Immature natural killer cell (primary cell): ENCODE results near the gene MTX1. TPM values are rescaled to one million over a fixed set of nuclear protein-coding genes. Genes with fewer than 3 reads are reported as not detected.
"Not testable (repeated sequence)": the region's sequence is repeated elsewhere in the genome, so short reads cannot be mapped to it uniquely, and the experiment has no call there.

Experiments
- DNase-seq, 3 donors: peaks; one replicate each; pipeline ENCODE4 v3.0.0; 2022; ENCODE audit warnings: mixed read lengths in 1 of 3
- H3K27ac Mint-ChIP-seq, 6 donors: one replicate each; pipeline ENCODE4 v1.8.0; 2020; ENCODE audit warnings: mixed read lengths in 6 of 6, mild to moderate bottlenecking in 5 of 6, inconsistent platforms in 4 of 6, moderate library complexity in 3 of 6
- H3K27me3 Mint-ChIP-seq, 3 donors: one replicate each; pipeline ENCODE4 v1.8.0; 2020 to 2021; ENCODE audit warnings: low read depth in 3 of 3, mild to moderate bottlenecking in 3 of 3, mixed read lengths in 3 of 3, moderate library complexity in 3 of 3, inconsistent platforms in 1 of 3
- H3K36me3 Mint-ChIP-seq, 3 donors: one replicate each; pipeline ENCODE4 v1.8.0; 2020; ENCODE audit warnings: mixed read lengths in 3 of 3, inconsistent platforms in 2 of 3, mild to moderate bottlenecking in 2 of 3
- H3K4me1 Mint-ChIP-seq, 2 donors: one replicate each; pipeline ENCODE4 v1.8.0; 2020; ENCODE audit warnings: inconsistent platforms in 2 of 2, mild to moderate bottlenecking in 2 of 2, mixed read lengths in 2 of 2, moderate library complexity in 1 of 2
- H3K4me3 Mint-ChIP-seq, 5 donors: one replicate each; pipeline ENCODE4 v1.8.0; 2020; ENCODE audit warnings: mild to moderate bottlenecking in 5 of 5, mixed read lengths in 5 of 5, inconsistent platforms in 3 of 5, moderate library complexity in 3 of 5
- H3K9me3 Mint-ChIP-seq, 6 donors: one replicate each; pipeline ENCODE4 v1.8.0; 2020; ENCODE audit warnings: mild to moderate bottlenecking in 6 of 6, mixed read lengths in 6 of 6, inconsistent platforms in 4 of 6, moderate library complexity in 3 of 6
- polyA plus RNA-seq, 3 donors: library from polyadenylated mRNA; unstranded; fragments of 300-500 nt; fragmentation: Illumina TruSeq; gene quantifications; one replicate each; pipeline ENCODE4 v1.2.3, GENCODE V29; 2021

The MTX1 gene
- polyA plus RNA-seq, 3 donors from 2014 or later, result 51.1 to 62.6 (median 55.1) TPM

GRCh38 chr1:155218854-155219591, 10.5 kb downstream of the MTX1 start:
- Mint-ChIP-seq H3K27ac (peak overlapping the region; percentile 88 to 98 (median 92)), H3K27me3 (peaks cover 4 to 6% (median 5%) of the 10 kb centered on the region in 3 donors), H3K36me3 (peaks cover 0 to 7% (median 0%) of the 10 kb centered on the region in 3 donors), H3K9me3 (no peaks in the 10 kb centered on the region), H3K4me1 (peaks cover 24 to 29% of the 10 kb centered on the region in 2 donors), H3K4me3 (peak overlapping the region; percentile 66 to 80 (median 79))
- DNase-seq, result peak; percentile 36 to 45 (median 42)

- Mint-ChIP-seq H3K9me3 (no peaks in the 10 kb centered on the region), H3K4me1 (peaks cover 24 to 29% of the 10 kb centered on the region in 2 donors), H3K27ac (peak overlapping the region; percentile 88 to 98 (median 92)), H3K4me3 (peak overlapping the region; percentile 66 to 80 (median 79)), H3K27me3 (peaks cover 4 to 6% (median 5%) of the 10 kb centered on the region in 3 donors), H3K36me3 (peaks cover 0 to 7% (median 0%) of the 10 kb centered on the region in 3 donors)
- peak; percentile 72 to 76 (median 74) for DNase-seq
These were observed 11.1 kb downstream of the MTX1 start for GRCh38 chr1:155219592-155220031.

GRCh38 chr1:155220211-155220965, 11.9 kb downstream of the MTX1 start:
- peak in 2 of 3 donors; percentile 18 to 20 for DNase-seq
- H3K27ac Mint-ChIP-seq, result peak overlapping the region; percentile 88 to 98 (median 92)
- H3K36me3 Mint-ChIP-seq, H3K9me3 Mint-ChIP-seq, H3K27me3 Mint-ChIP-seq: not testable (repeated sequence)
- peak overlapping the region in 2 of 5 donors; percentile 72 to 79 for H3K4me3 Mint-ChIP-seq
- peaks cover 24 to 29% of the 10 kb centered on the region in 2 donors for H3K4me1 Mint-ChIP-seq

- Mint-ChIP-seq H3K36me3 (no peaks in the 10 kb centered on the region), H3K27ac (no peak overlapping the region), H3K27me3 (peaks cover 10 to 18% (median 16%) of the 10 kb centered on the region in 3 donors), H3K9me3 (no peaks in the 10 kb centered on the region), H3K4me3 (no peak overlapping the region), H3K4me1 (peaks cover 47 to 49% of the 10 kb centered on the region in 2 donors)
- DNase-seq, result no peak
These were observed 14.6 kb downstream of the MTX1 start for GRCh38 chr1:155223047-155223446.

- not testable (repeated sequence) for H3K36me3 Mint-ChIP-seq, DNase-seq
These were observed 16.9 kb downstream of the MTX1 start for GRCh38 chr1:155225404-155225759.

GRCh38 chr1:155226188-155226909, 17.9 kb downstream of the MTX1 start:
- DNase-seq, result peak; percentile 79 to 80 (median 79)
- H3K27me3 Mint-ChIP-seq, result peaks cover 7 to 14% (median 12%) of the 10 kb centered on the region in 3 donors
- no peaks in the 10 kb centered on the region for H3K36me3 Mint-ChIP-seq
- H3K4me1 Mint-ChIP-seq, result peaks cover 23 to 25% of the 10 kb centered on the region in 2 donors
- no peaks in the 10 kb centered on the region for H3K9me3 Mint-ChIP-seq
- H3K27ac Mint-ChIP-seq, result peak overlapping the region; percentile 84 to 95 (median 92)
- peak overlapping the region; percentile 76 to 92 (median 87) for H3K4me3 Mint-ChIP-seq

More at GRCh38 chr1:155225404-155225759, 16.9 kb downstream of the MTX1 start:
- Mint-ChIP-seq H3K4me3 (peak overlapping the region in 1 of 5 donors; percentile 15), H3K27me3 (peaks cover 7 to 14% (median 12%) of the 10 kb centered on the region in 3 donors), H3K4me1 (peaks cover 26 to 30% of the 10 kb centered on the region in 2 donors), H3K27ac (peak overlapping the region in 4 of 6 donors; percentile 35 to 84 (median 44))
- H3K9me3 Mint-ChIP-seq, result not testable (repeated sequence)

- H3K27me3 Mint-ChIP-seq, result peaks cover 7 to 14% (median 12%) of the 10 kb centered on the region in 3 donors
- H3K4me3 Mint-ChIP-seq, result peak overlapping the region; percentile 76 to 92 (median 87)
- no peaks in the 10 kb centered on the region for H3K36me3 Mint-ChIP-seq
- peak in 1 of 3 donors; percentile 46 for DNase-seq
- H3K9me3 Mint-ChIP-seq, result no peaks in the 10 kb centered on the region
- peaks cover 23 to 25% of the 10 kb centered on the region in 2 donors for H3K4me1 Mint-ChIP-seq
- H3K27ac Mint-ChIP-seq, result peak overlapping the region; percentile 84 to 95 (median 92)
These were observed 18.4 kb downstream of the MTX1 start for GRCh38 chr1:155226910-155227260.

GRCh38 chr1:155227261-155228095, 19.0 kb downstream of the MTX1 start:
- Mint-ChIP-seq H3K27me3 (peaks cover 7 to 14% (median 12%) of the 10 kb centered on the region in 3 donors), H3K27ac (peak overlapping the region; percentile 84 to 95 (median 92)), H3K4me1 (peaks cover 23 to 25% of the 10 kb centered on the region in 2 donors), H3K36me3 (no peaks in the 10 kb centered on the region), H3K4me3 (peak overlapping the region; percentile 76 to 92 (median 87)), H3K9me3 (no peaks in the 10 kb centered on the region)
- DNase-seq, result peak; percentile 98 to 99 (median 98)

- no peak for DNase-seq
- Mint-ChIP-seq H3K4me3 (peak overlapping the region; percentile 76 to 92 (median 87)), H3K4me1 (peaks cover 23 to 25% of the 10 kb centered on the region in 2 donors), H3K36me3 (no peaks in the 10 kb centered on the region), H3K27me3 (peaks cover 7 to 14% (median 12%) of the 10 kb centered on the region in 3 donors), H3K9me3 (no peaks in the 10 kb centered on the region), H3K27ac (peak overlapping the region; percentile 84 to 95 (median 92))
These were observed 19.6 kb downstream of the MTX1 start for GRCh38 chr1:155228096-155228427.

- not testable (repeated sequence) for H3K9me3 Mint-ChIP-seq, H3K4me3 Mint-ChIP-seq, H3K36me3 Mint-ChIP-seq, DNase-seq
- peak overlapping the region in 1 of 6 donors; percentile 5 for H3K27ac Mint-ChIP-seq
- H3K27me3 Mint-ChIP-seq, result peaks cover 7 to 13% (median 10%) of the 10 kb centered on the region in 3 donors
- H3K4me1 Mint-ChIP-seq, result peaks cover 18 to 20% of the 10 kb centered on the region in 2 donors
These were observed 22.8 kb downstream of the MTX1 start for GRCh38 chr1:155231302-155231701.

- not testable (repeated sequence) for H3K27me3 Mint-ChIP-seq, DNase-seq, H3K9me3 Mint-ChIP-seq, H3K4me1 Mint-ChIP-seq, H3K4me3 Mint-ChIP-seq, H3K27ac Mint-ChIP-seq
- peaks cover 9 to 17% (median 12%) of the 10 kb centered on the region in 3 donors for H3K36me3 Mint-ChIP-seq
These were observed 23.8 kb downstream of the MTX1 start for GRCh38 chr1:155232001-155232978.

GRCh38 chr1:155233502-155233901, 25.0 kb downstream of the MTX1 start:
- H3K9me3 Mint-ChIP-seq, H3K27ac Mint-ChIP-seq, H3K4me3 Mint-ChIP-seq, H3K4me1 Mint-ChIP-seq, H3K27me3 Mint-ChIP-seq, DNase-seq: not testable (repeated sequence)
- H3K36me3 Mint-ChIP-seq, result peaks cover 9 to 22% (median 12%) of the 10 kb centered on the region in 3 donors
